ENCODE results near the gene GRM4.

GRM4 gene

GRCh38 chr6:34157851-34158250, 12.0 kb upstream of the GRM4 start:
- no peak for DNase-seq (ENCODE audit: low read depth in 2 of 3, low spot score in 1 of 3)

GRCh38 chr6:34157236-34157830, 11.4 kb upstream of the GRM4 start:
- no peak for DNase-seq (ENCODE audit: low read depth in 2 of 3, low spot score in 1 of 3)

GRCh38 chr6:34155471-34156300, 9.8 kb upstream of the GRM4 start:
- DNase-seq (ENCODE audit: low read depth in 2 of 3, low spot score in 1 of 3) = no peak

- DNase-seq (ENCODE audit: low read depth in 2 of 3, low spot score in 1 of 3) = peak; percentile 42 to 71 (median 53)
Observed at GRCh38 chr6:34154668-34155447, 9.0 kb upstream of the GRM4 start.

- no peak for DNase-seq (ENCODE audit: low read depth in 2 of 3, low spot score in 1 of 3)
Observed at GRCh38 chr6:34152806-34153520, 7.1 kb upstream of the GRM4 start.

- no peak for DNase-seq (ENCODE audit: low read depth in 2 of 3, low spot score in 1 of 3)
Observed at GRCh38 chr6:34152042-34152524, 6.2 kb upstream of the GRM4 start.

- no peak for DNase-seq (ENCODE audit: low read depth in 2 of 3, low spot score in 1 of 3)
Observed at GRCh38 chr6:34151321-34152041, 5.6 kb upstream of the GRM4 start.

GRCh38 chr6:34150766-34151165, 4.9 kb upstream of the GRM4 start:
- no peak for DNase-seq (ENCODE audit: low read depth in 2 of 3, low spot score in 1 of 3)

GRCh38 chr6:34149831-34150400, 4.0 kb upstream of the GRM4 start:
- DNase-seq (ENCODE audit: low read depth in 2 of 3, low spot score in 1 of 3) = no peak

- no peak for DNase-seq (ENCODE audit: low read depth in 2 of 3, low spot score in 1 of 3)
Observed at GRCh38 chr6:34149452-34149810, 3.5 kb upstream of the GRM4 start.

- DNase-seq (ENCODE audit: low read depth in 2 of 3, low spot score in 1 of 3) = no peak
Observed at GRCh38 chr6:34148631-34149451, 3.0 kb upstream of the GRM4 start.

- DNase-seq (ENCODE audit: low read depth in 2 of 3, low spot score in 1 of 3) = no peak
Observed at GRCh38 chr6:34147906-34148630, 2.2 kb upstream of the GRM4 start.

GRCh38 chr6:34146801-34147592, 1.1 kb upstream of the GRM4 start:
- DNase-seq (ENCODE audit: low read depth in 2 of 3, low spot score in 1 of 3) = no peak

- no peak for DNase-seq (ENCODE audit: low read depth in 2 of 3, low spot score in 1 of 3)
Observed at GRCh38 chr6:34145161-34146020, 496 bp downstream of the GRM4 start.

GRCh38 chr6:34144581-34145160, 1.2 kb downstream of the GRM4 start:
- no peak for DNase-seq (ENCODE audit: low read depth in 2 of 3, low spot score in 1 of 3)

- peak in 2 of 3 donors; percentile 27 to 47 for DNase-seq (ENCODE audit: low read depth in 2 of 3, low spot score in 1 of 3)
Observed at GRCh38 chr6:34143884-34144580, 1.9 kb downstream of the GRM4 start.
